Chondrocyte (in vitro differentiated cells): ENCODE data around the gene TCN1. TPM values are rescaled to one million over a fixed set of nuclear protein-coding genes. Genes with fewer than 3 reads are reported as not detected.

Source experiments
- DNase-seq: peaks from one replicate; pipeline ENCODE4 v3.0.0; 2021; ENCODE audit warnings: mixed read lengths, low spot score
- H3K27ac Mint-ChIP-seq: one replicate; pipeline ENCODE4 v1.8.0; 2021; ENCODE audit warnings: mild to moderate bottlenecking, moderate library complexity, mixed read lengths; ENCODE audit not compliant: unreplicated experiment
- H3K27me3 Mint-ChIP-seq: 2 replicates; pipeline ENCODE4 v1.8.0; 2021; ENCODE audit warnings: low read depth, mixed read lengths
- H3K36me3 Mint-ChIP-seq: 2 replicates; pipeline ENCODE4 v1.8.0; 2021; ENCODE audit warnings: low read depth, mixed read lengths
- H3K4me1 Mint-ChIP-seq: 2 replicates; pipeline ENCODE4 v1.8.0; 2021; ENCODE audit warnings: low read depth, mild to moderate bottlenecking, mixed read lengths
- H3K4me3 Mint-ChIP-seq: one replicate; pipeline ENCODE4 v1.8.0; 2021; ENCODE audit warnings: mild to moderate bottlenecking, moderate library complexity, mixed read lengths; ENCODE audit not compliant: unreplicated experiment
- H3K9me3 Mint-ChIP-seq: 2 replicates; pipeline ENCODE4 v1.8.0; 2021; ENCODE audit warnings: low read depth, mixed read lengths
- CTCF ChIP-seq: fragments of 200-600 bp; sonication (generic); IDR thresholded peaks from 2 replicates; pipeline ENCODE4 v1.5.0; 2021; ENCODE audit warnings: antibody characterized with exemption, mild to moderate bottlenecking, moderate library complexity
- total RNA-seq: library from RNA; stranded (reverse); gene quantifications from 3 replicates; pipeline ENCODE4 v1.2.1, GENCODE V29; 2021

TCN1 gene
- total RNA-seq, 1 donor from 2014 or later = not detected

GRCh38 chr11:59867946-59868345 is 1.7 kb upstream of the TCN1 start:
- Mint-ChIP-seq H3K4me1 (no peaks in the 10 kb centered on the region), H3K27me3 (peaks cover 3% of the 10 kb centered on the region), H3K4me3 (no peak overlapping the region), H3K36me3 (no peaks in the 10 kb centered on the region), H3K27ac (no peak overlapping the region), H3K9me3 (peaks cover 19% of the 10 kb centered on the region)
- DNase-seq = no peak
- TF ChIP-seq CTCF = no peak

- DNase-seq = no peak
- no peak for TF ChIP-seq CTCF
- H3K27me3 Mint-ChIP-seq = peaks cover 5% of the 10 kb centered on the region
- no peak overlapping the region for H3K27ac Mint-ChIP-seq
- no peaks in the 10 kb centered on the region for H3K36me3 Mint-ChIP-seq
- peaks cover 19% of the 10 kb centered on the region for H3K9me3 Mint-ChIP-seq
- H3K4me3 Mint-ChIP-seq = no peak overlapping the region
- no peaks in the 10 kb centered on the region for H3K4me1 Mint-ChIP-seq
Measured at GRCh38 chr11:59866836-59867235, 549 bp upstream of the TCN1 start.

GRCh38 chr11:59865031-59865430 is 1.3 kb downstream of the TCN1 start:
- TF ChIP-seq CTCF = no peak
- no peak overlapping the region for H3K27ac Mint-ChIP-seq
- peaks cover 3% of the 10 kb centered on the region for H3K9me3 Mint-ChIP-seq
- H3K36me3 Mint-ChIP-seq = no peaks in the 10 kb centered on the region
- peaks cover 7% of the 10 kb centered on the region for H3K27me3 Mint-ChIP-seq
- H3K4me1 Mint-ChIP-seq = no peaks in the 10 kb centered on the region
- DNase-seq = no peak
- no peak overlapping the region for H3K4me3 Mint-ChIP-seq

- H3K27me3 Mint-ChIP-seq = peaks cover 14% of the 10 kb centered on the region
- H3K4me1 Mint-ChIP-seq = no peaks in the 10 kb centered on the region
- H3K9me3 Mint-ChIP-seq = no peaks in the 10 kb centered on the region
- H3K27ac Mint-ChIP-seq = no peak overlapping the region
- no peak for TF ChIP-seq CTCF
- no peak for DNase-seq
- no peaks in the 10 kb centered on the region for H3K36me3 Mint-ChIP-seq
- H3K4me3 Mint-ChIP-seq = no peak overlapping the region
Measured at GRCh38 chr11:59862252-59862651, 4.0 kb downstream of the TCN1 start.

GRCh38 chr11:59859673-59860072 is 6.6 kb downstream of the TCN1 start:
- TF ChIP-seq CTCF = no peak
- H3K4me1 Mint-ChIP-seq = no peaks in the 10 kb centered on the region
- no peak overlapping the region for H3K27ac Mint-ChIP-seq
- no peak overlapping the region for H3K4me3 Mint-ChIP-seq
- no peaks in the 10 kb centered on the region for H3K36me3 Mint-ChIP-seq
- DNase-seq = no peak
- peaks cover 20% of the 10 kb centered on the region for H3K27me3 Mint-ChIP-seq
- no peaks in the 10 kb centered on the region for H3K9me3 Mint-ChIP-seq
